ENCODE data around the gene CYP3A7. TPM values are rescaled to one million over a fixed set of nuclear protein-coding genes. Genes with fewer than 3 reads are reported as not detected.
A peak's percentile ranks its signal among the peaks of the same experiment; 100 is the strongest.

Gene CYP3A7
- total and polyA plus RNA-seq, 2 of the 13 experiments (the other 11 are each of a cell fraction or from before 2014, with no cell fraction given), result 5.8 to 6.4 TPM

GRCh38 chr7:99720800-99721595 is 14.0 kb downstream of the CYP3A7 start (continued):
- 0 out of 2 replicates have a peak, but pooled peaks have one; percentile 38 for TF ChIP-seq ZNF512B (CRISPR knock-in tag; IDR thresholded peaks at IDR 0.05; ENCODE audit: borderline replicate concordance)
- no peak for TF ChIP-seq TEF (CRISPR knock-in tag; IDR thresholded peaks at IDR 0.05)
- TF ChIP-seq SMAD3 (CRISPR knock-in tag; IDR thresholded peaks at IDR 0.05), result no peak
- TF ChIP-seq KDM2A (CRISPR knock-in tag; IDR thresholded peaks at IDR 0.05; ENCODE audit: borderline replicate concordance, low read depth), result no peak
- no peak for TF ChIP-seq ZNF468 (CRISPR knock-in tag; IDR thresholded peaks at IDR 0.05)
- no peak for TF ChIP-seq CHCHD3 (CRISPR knock-in tag; IDR thresholded peaks at IDR 0.05)
- no peak for TF ChIP-seq GLI4 (CRISPR knock-in tag; IDR thresholded peaks at IDR 0.05; ENCODE audit: borderline replicate concordance)
